ENCODE results near the gene ESYT3. TPM values are rescaled to one million over a fixed set of nuclear protein-coding genes. Genes with fewer than 3 reads are reported as not detected.

ESYT3 gene
- total RNA-seq, 1 experiment from 2014 or later = 6.3 TPM

GRCh38 chr3:138441742-138442141, 7.3 kb downstream of the ESYT3 start:
- Histone ChIP-seq H4K5ac (ENCODE audit: insufficient read length, low read depth, low read length) (no peak overlapping the region), H4K91ac (ENCODE audit: insufficient read length, low read depth, low read length) (no peak overlapping the region), H3K9me3 (ENCODE audit: control insufficient read depth, low read depth, low read length) (no peaks in the 10 kb centered on the region), H4K20me1 (ENCODE audit: control insufficient read depth, insufficient read depth, insufficient read length) (no peaks in the 10 kb centered on the region), H2BK120ac (ENCODE audit: low read depth, low read length, poor library complexity, severe bottlenecking) (no peak overlapping the region), H3K27ac (ENCODE audit: insufficient read length, low read depth, low read length) (no peak overlapping the region), H3K4me2 (ENCODE audit: insufficient read depth, insufficient read length, low read length) (no peak overlapping the region), H3K4me1 (ENCODE audit: insufficient read depth, low read length) (no peaks in the 10 kb centered on the region), H2BK12ac (ENCODE audit: insufficient read length, low read depth, low read length) (no peak overlapping the region), H3K23me2 (ENCODE audit: insufficient read length, low read depth, low read length, poor library complexity, severe bottlenecking) (no peaks in the 10 kb centered on the region), H3K4ac (ENCODE audit: low read depth, low read length) (no peak overlapping the region), H3K18ac (ENCODE audit: insufficient read length, low read depth, low read length) (no peak overlapping the region), H2AFZ (ENCODE audit: low read length) (no peak overlapping the region), H3K79me2 (ENCODE audit: insufficient read depth, low read length) (no peaks in the 10 kb centered on the region), H3K9ac (ENCODE audit: extremely low read depth, insufficient read length, low read length) (no peak overlapping the region), H3K79me1 (ENCODE audit: insufficient read depth, low read depth, low read length, poor library complexity, severe bottlenecking) (no peaks in the 10 kb centered on the region), H3K56ac (ENCODE audit: insufficient read length, low read depth, low read length) (no peak overlapping the region), H3T11ph (ENCODE audit: low read length) (no peak overlapping the region), H3K27me3 (ENCODE audit: insufficient read depth, low read length) (no peaks in the 10 kb centered on the region), H3K23ac (ENCODE audit: insufficient read length, low read depth, low read length) (no peak overlapping the region), H2BK5ac (ENCODE audit: insufficient read length, low read length) (no peak overlapping the region), H4K8ac (replicated peaks; ENCODE audit: insufficient read length, low read depth, low read length) (no peak overlapping the region), H3K14ac (ENCODE audit: insufficient read depth, low read length) (no peak overlapping the region), H2BK15ac (ENCODE audit: low read depth, low read length) (no peak overlapping the region), H2AK5ac (ENCODE audit: insufficient read length, low read length) (no peak overlapping the region), H2BK20ac (ENCODE audit: low read depth, low read length, poor library complexity, severe bottlenecking) (no peak overlapping the region)
- no peak overlapping the region for H3K27ac Mint-ChIP-seq
- H3K27me3 Mint-ChIP-seq (ENCODE audit: low read depth) = peaks cover 14% of the 10 kb centered on the region
- H3K4me1 Mint-ChIP-seq = peaks cover 15 to 18% of the 10 kb centered on the region in 2 experiments
- H3K9me3 Mint-ChIP-seq = no peaks in the 10 kb centered on the region
- no peak for TF ChIP-seq CTCF (conservative IDR thresholded peaks at IDR 0.05)
- no peaks in the 10 kb centered on the region; a peak in 2 of 7 replicates for H3K36me3 Mint-ChIP-seq (ENCODE audit: insufficient read depth in 1 of 3, low read depth in 3 of 3)
- no peak for DNase-seq
- no peak overlapping the region for H3K4me3 Mint-ChIP-seq
- no CpG with 5 or more reads among the region's 2 CpGs for WGBS (ENCODE audit: extremely low coverage, insufficient read length, low lambda C conversion rate)
